ENCODE results near the gene SLC4A8.

The SLC4A8 gene

DNA sequence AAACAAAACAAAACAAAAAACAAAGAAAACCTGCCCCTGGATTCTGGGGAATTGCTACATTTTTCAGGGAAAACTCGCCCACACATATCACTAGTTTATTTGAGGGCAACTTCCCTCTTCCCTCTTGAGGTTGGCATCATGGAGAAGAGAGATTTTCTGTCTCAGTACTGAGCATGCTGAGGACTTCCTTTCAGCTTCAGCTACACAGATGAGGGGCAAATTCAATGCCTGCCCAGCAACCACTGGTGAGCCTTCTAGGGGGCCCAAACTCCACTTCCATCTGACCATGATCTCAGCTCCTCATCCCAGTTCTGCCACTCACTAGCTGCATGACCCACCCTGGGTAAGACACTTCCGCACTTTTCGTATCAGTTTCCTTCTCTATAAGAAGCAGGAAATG lies 103.3 kb downstream of the SLC4A8 start:
- TF ChIP-seq POLR2A (IDR thresholded peaks at IDR 0.05; ENCODE audit: low read depth, low read length) = no peak
- DNase-seq (ENCODE audit: insufficient read length, low spot score) (no peak), FAIRE-seq (no peak)

DNA sequence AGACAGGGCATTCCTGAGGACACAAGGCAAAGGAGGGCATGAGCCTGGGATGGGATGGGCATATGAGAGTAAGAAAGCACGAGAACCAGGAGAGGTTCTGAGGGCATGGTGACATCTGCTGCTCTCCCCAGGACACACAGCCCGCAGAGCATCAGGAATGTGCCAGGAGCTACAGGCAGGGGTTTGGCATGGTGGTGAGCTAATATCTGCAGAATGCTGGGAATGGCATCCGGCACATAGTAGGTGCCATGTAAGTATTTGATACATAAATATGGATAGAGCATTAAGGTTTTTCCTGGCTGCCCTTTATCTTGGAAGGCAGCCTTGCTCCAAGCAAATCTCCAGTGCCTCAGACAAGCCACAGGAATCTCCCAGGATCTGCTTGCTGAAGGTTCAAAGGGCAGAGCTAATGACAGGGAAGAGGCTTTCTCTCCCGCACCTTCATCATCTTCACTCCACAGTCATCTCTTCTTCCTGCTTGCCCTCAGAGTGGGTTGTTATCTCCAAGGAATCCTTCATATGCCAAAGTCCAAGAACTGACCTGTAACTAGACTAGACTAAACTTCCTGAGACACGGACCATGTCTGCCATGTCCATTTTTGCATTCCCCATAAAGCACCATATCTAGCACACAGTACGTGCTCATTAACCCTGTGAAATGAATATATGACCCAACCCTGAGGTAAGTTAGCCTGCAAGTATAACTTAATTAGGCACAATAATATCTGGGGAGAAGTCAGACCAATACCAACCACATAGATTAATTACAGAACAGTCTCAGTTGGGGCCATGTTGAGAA lies 104.4 kb downstream of the SLC4A8 start:
- no peak for TF ChIP-seq POLR2A (IDR thresholded peaks at IDR 0.05; ENCODE audit: low read depth, low read length)
- FAIRE-seq (no peak), DNase-seq (ENCODE audit: insufficient read length, low spot score) (no peak)

DNA sequence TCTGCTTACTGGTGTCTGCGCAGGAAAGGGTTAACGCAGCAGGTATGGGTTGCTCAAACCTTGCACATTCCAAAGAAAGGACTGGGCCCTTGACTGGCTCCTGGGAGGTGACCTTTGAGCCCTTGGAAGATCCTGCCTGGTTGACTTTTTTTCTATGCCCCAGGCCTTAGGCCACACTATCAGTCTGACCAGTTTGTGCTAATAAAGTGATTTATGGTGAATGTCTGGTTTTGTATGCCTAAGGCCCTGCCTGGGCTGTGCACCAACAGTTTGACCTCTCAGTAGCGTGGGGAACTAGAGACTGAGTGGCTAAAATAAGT lies 105.0 kb downstream of the SLC4A8 start:
- TF ChIP-seq POLR2A (IDR thresholded peaks at IDR 0.05; ENCODE audit: low read depth, low read length) = no peak
- FAIRE-seq (no peak), DNase-seq (ENCODE audit: insufficient read length, low spot score) (no peak)

DNA sequence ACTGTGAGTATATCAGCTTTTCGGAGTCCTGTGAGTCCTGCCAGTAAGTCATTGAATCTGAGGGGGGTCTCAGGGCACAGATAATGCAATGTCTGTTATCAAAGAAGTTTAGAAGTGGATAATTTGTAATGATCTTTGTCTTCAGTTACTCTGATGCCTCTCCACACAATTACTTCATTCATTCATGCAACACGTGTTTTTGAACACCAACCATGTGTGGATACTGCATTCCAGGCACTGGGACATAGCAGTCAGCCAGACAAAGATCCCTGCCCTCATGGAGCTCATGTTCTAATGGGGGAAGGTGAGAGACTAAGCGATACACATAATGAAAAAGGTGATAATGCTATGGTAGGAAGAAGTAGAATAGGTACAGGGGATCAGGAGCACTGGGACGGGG lies 105.6 kb downstream of the SLC4A8 start:
- FAIRE-seq (no peak), DNase-seq (ENCODE audit: insufficient read length, low spot score) (no peak)
- TF ChIP-seq POLR2A (IDR thresholded peaks at IDR 0.05; ENCODE audit: low read depth, low read length) = no peak

DNA sequence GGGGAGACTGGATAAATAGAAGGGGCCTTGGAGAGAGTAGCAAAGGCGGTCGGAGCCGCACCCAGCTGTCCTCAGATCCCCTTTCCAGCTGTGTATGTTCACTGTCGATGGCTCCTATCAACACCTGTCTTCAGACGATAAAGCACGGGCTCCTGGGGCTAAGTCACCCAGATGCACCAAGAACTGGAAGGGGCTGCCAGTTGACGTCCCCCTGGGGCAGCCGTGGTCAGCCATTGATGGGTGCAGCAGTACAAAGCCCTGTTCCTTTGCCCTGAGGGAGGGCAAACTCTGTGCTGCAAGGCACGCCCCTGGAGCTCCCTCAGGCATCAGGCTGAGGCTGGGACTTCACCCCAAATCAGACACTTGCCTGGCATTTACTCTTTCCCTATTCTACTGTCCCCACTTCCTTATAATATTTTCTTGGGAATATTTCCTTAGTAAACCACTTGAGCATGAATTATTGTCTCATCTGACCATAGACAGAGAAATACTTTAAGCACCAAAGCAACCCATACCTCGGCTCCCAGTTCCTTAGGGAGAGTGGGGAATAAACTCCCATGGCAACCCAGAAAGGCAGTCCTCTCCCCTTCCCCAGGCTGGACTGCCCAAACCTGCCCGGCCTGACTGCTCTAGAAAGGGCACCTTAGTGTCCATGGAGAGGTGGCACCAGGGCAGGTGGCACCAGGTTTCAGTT lies 106.8 kb downstream of the SLC4A8 start:
- TF ChIP-seq POLR2A (IDR thresholded peaks at IDR 0.05; ENCODE audit: low read depth, low read length) = no peak
- FAIRE-seq (no peak), DNase-seq (ENCODE audit: insufficient read length, low spot score) (no peak)

DNA sequence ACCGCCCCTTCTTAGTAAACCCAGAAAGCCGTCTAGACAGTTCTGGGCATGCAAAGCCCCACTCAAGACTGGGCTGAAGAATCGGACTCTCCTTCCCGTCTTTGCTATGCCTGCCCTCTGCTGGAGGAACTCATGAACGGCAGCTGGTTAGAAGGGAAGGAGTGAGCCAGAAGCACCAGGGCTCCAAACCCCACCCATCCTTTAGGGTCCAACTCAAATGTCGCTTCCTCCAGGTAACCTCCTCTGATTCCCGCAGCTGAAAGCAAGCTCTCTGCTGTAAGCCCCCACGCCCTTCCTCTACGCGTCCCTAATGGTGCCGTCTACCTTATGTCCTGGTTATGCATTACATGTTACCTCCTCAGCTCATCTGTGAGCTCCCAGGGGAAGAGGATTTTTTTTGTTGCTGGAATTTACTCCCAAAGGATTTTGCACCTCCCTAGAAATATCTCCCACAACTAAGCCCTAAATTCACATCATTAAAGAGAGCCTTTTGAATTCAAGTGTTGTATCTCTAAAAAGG lies 107.4 kb downstream of the SLC4A8 start:
- TF ChIP-seq POLR2A (IDR thresholded peaks at IDR 0.05; ENCODE audit: low read depth, low read length) = no peak
- DNase-seq (ENCODE audit: insufficient read length, low spot score) = peak; percentile 65
- peak; percentile 79 for FAIRE-seq

DNA sequence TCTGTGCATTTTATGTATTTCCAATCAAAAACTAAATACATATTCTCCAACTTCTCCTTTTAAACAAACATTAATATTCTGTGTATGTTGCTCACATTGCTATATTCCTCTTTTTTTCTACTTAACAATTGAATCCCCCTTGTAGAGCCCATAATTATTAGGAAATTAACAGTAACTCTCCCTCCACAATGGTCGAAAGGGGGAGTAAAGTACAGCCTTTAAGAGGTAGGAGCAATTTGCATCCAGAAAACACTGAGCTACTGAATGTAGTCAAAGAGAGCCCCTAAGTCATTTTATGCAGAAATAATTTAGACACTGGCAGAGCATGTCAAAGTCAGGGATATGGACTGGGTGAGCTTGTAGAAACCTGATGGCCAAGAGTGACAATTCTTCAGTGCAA lies 109.2 kb downstream of the SLC4A8 start:
- FAIRE-seq (no peak), DNase-seq (ENCODE audit: insufficient read length, low spot score) (no peak)
- TF ChIP-seq POLR2A (IDR thresholded peaks at IDR 0.05; ENCODE audit: low read depth, low read length) = no peak

DNA sequence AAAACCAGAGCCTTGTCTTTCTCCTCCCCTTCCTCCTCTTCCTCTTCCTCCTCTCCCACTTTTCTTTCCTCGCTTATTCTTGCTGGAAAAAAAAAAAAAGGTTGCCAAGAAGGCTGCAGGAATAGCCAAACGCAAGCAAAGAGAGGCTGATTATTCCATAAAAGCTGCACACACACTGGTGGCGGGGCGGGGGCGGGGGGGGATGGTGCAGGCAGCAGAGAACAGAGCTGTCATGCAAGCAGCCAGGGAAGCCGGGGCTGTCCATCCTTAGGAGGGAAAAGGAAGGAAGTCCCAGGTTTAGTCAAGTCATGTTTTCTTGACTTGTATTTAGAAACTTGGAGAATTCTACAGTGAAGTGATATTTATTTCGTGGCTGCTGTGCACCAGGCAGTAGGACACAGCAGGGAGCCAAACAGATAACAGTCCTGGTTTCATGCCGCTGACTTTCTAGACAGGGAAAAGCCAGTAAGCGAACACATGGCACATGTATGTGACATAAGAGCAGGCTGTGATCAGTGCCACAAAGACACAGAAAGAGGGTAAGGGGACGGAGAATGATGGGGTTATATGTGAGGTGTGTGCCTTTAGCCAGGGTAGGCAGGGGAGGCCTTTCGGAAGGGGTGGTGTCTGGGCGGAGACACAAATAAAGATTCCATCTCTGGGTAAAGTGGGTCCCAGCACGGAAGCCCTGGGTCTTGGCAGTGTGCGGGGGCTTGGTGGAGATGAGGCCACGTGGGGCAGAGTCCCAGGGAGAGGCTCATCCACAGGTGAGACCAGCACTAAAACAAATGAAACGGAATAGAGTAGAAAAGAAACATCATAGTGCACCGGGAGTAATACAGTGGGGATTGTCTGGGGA lies 109.8 kb downstream of the SLC4A8 start:
- DNase-seq (ENCODE audit: insufficient read length, low spot score) = no peak
- no peak for FAIRE-seq

DNA sequence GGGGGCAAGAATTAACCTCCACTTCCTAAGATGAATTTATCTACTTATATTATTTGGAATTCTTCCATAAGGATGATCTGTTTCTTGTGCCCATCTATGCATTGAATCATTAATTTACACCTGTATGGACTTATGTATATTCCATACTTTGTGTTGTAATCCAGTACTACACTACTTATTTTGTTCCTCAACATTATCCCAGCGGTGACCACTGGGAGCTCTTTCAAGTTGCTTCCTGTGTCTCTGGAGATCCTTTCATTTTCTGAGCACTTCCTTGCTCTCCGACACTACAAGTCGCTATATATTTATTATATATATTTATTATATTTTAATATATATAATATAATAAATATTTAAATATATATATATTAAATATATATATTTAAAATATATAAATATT lies 111.5 kb downstream of the SLC4A8 start:
- FAIRE-seq (no peak), DNase-seq (ENCODE audit: insufficient read length, low spot score) (no peak)
- no peak for TF ChIP-seq POLR2A (IDR thresholded peaks at IDR 0.05; ENCODE audit: low read depth, low read length)

More for the DNA sequence above, 109.8 kb downstream of the SLC4A8 start:
- no peak for TF ChIP-seq POLR2A (IDR thresholded peaks at IDR 0.05; ENCODE audit: low read depth, low read length)

DNA sequence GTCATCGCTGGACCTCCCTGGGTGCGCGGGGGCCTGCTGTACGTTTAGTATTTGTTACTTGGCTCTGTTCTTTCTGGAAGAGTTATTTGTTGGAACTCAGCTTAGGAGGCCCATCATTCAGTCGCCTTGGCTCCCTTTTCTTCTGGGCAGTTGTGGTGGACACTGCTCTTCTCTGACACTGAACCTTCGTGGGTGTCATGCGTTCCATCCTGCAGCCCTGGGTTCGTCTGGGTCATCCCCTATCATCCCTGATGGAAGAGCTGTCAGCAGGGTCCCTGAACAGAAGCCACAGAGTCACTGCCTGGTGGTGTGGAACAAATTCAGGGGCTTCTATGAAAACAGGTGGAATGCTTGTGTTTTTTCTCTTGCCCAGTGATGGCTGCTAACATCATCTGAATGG lies 113.5 kb downstream of the SLC4A8 start:
- DNase-seq (ENCODE audit: insufficient read length, low spot score) = no peak
- no peak for TF ChIP-seq POLR2A (IDR thresholded peaks at IDR 0.05; ENCODE audit: low read depth, low read length)
- FAIRE-seq = no peak

DNA sequence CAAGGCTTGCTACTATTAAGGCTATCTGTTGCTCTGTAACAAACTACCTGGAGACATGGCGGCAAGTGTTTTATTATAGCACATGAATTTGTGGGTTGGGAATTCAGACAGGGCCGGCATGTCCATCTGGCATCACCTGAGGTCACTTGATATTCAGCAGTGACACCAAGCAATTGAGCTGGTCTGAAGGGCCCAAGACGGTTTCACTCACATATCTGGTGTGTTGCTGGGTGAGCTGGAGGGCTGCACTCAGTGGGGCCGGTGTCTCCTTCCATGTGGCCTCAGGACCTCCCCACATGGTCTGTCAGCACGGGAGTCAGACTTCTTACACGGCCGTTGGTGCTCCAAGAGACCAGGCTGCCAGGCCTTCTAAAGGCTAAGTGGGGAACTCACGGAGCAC lies 114.0 kb downstream of the SLC4A8 start:
- FAIRE-seq = no peak
- no peak for TF ChIP-seq POLR2A (IDR thresholded peaks at IDR 0.05; ENCODE audit: low read depth, low read length)
- no peak for DNase-seq (ENCODE audit: insufficient read length, low spot score)

DNA sequence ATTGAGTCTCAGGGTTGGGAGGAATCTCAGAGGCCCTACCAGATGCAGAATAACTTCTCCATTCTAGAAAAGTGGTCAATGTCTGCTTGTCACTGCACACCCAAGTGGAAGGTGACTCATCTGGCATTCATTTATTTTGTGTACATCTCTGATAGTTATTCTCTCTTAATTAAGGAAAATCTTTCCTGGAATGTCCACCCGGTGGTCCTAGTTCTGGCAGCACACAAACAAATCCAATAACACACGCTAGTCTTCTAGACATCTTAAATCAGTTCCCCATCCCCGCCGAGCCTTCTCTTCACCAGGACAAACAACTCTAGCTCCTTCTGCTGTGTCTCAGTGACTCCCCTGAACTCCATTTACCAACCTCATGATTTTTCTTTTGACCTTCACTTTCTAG lies 116.4 kb downstream of the SLC4A8 start:
- no peak for TF ChIP-seq POLR2A (IDR thresholded peaks at IDR 0.05; ENCODE audit: low read depth, low read length)
- DNase-seq (ENCODE audit: insufficient read length, low spot score) (no peak), FAIRE-seq (no peak)

DNA sequence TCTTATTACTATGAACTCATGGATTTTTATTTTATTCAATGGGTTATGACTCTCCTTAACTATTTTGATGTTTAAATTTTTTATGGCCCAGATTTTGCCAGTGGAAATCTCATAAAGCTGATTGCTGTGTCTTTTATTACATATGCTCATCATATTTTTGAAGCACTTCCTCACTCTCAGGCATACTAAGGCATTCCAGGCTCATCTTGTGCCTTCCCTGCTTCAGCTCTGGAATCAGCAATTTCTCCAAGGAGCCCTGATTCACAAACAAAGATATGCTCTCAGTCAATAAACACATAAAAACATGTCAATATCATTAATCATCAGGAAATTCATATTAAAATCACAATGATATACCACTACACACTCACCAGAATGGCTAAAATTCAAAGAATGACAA lies 121.5 kb downstream of the SLC4A8 start:
- no peak for TF ChIP-seq POLR2A (IDR thresholded peaks at IDR 0.05; ENCODE audit: low read depth, low read length)
- FAIRE-seq (no peak), DNase-seq (ENCODE audit: insufficient read length, low spot score) (no peak)

DNA sequence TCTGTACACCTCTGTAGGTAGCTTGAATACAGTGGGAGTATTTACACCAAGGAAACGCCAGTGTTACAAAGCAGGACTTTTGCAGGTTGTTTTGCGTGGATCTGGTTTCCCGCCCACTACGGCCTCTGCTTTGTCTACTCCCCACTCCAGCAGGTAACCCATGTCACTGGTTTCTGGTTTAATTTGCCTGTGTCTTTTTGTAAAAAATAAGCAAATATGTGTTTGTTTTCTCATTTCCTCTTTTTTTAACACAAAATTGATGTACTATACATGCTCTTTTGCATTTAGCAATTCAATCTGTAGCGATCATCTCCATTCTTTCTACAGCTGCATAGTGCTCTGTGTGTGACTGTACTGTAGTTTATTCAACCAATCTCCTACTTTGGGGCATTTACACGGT lies 123.0 kb downstream of the SLC4A8 start:
- no peak for DNase-seq (ENCODE audit: insufficient read length, low spot score)
- no peak for FAIRE-seq
- no peak for TF ChIP-seq POLR2A (IDR thresholded peaks at IDR 0.05; ENCODE audit: low read depth, low read length)
